ENCODE data around the gene PRMT3.

DNA sequence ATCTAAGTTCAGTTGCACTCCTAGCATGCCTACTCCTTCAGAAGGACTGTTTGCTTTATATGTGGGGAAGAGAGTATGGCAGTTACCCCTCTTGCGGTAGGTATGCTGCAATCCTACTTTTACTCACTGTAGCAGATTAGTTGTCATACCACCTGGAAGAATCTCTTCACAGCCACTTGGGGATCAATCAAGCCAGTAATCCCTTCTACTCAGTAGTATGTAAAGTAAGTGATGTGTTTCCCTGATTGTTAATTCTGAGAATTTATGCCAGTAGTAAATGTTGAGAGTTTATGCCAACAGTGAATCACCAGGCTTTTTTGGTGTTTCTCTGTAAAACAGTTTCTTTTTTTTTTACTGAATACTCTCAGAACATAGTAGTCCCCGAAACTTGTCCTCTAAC, 34.4 kb downstream of the PRMT3 start:
- no peak for TF ChIP-seq POLR2AphosphoS5 (IDR thresholded peaks at IDR 0.05; ENCODE audit: insufficient read depth in 1 of 2, low read depth in 1 of 2)
- no peak for TF ChIP-seq CTCF (IDR thresholded peaks at IDR 0.05)
